GM11168 (cell line): ENCODE measurements around the gene FHAD1.

Experiments used
- in situ Hi-C: fragments of 300-500 bp; cut with MboI; formaldehyde crosslinking; loops from one replicate; pipeline ENCODE4 v1.12.0; 2022; ENCODE audit warnings: low sequenced_read_pairs; ENCODE audit not compliant: unreplicated experiment

FHAD1 gene

GRCh38 chr1:15422871-15423270 is 175.8 kb downstream of the FHAD1 start:
- in situ Hi-C loops: no loop called here

DNA sequence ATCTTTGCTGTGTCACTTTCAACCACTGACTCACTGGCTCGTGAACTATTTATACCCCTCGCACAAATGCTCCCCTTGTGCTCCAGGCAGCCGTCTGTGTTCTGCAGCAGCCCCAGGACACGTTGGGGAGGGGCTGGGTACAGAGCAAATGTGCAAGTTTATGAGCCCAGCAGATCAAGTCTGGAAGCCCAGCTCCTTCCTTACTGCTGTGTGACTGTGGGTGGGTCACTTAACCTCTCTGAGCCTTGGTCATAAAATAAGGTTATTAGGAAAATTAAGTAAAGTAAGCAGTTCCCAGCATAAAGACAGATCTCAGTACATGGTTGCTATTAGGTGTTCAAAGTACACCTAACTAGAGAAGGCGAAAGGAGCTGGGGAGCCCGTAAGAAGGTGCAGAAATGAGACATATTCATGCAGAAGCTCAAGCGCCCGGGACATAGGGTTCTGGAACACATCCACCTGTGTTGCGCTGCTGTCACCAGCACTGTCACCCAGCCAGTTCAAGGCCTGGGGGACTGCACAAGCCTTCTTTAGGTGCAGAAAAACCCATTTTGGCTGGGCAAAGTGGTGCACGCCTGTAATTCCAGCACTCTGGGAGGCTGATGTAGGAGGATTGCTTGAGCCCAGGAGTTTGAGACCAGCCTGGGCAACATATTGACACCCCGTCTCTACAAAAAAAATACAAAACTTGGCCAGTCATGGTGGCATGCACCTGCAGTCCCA is 176.5 kb downstream of the FHAD1 start:
- in situ Hi-C loops: no loop called here

- in situ Hi-C loops: no loop called here
Measured at GRCh38 chr1:15424146-15424667, 177.2 kb downstream of the FHAD1 start.

- in situ Hi-C loops: loop anchor here (5.0 to 25.0 kb wide), 2 partner anchors 98 to 288 kb away; no protein-coding TSS in a partner anchor
Measured at GRCh38 chr1:15424981-15425380, 178.0 kb downstream of the FHAD1 start.

DNA sequence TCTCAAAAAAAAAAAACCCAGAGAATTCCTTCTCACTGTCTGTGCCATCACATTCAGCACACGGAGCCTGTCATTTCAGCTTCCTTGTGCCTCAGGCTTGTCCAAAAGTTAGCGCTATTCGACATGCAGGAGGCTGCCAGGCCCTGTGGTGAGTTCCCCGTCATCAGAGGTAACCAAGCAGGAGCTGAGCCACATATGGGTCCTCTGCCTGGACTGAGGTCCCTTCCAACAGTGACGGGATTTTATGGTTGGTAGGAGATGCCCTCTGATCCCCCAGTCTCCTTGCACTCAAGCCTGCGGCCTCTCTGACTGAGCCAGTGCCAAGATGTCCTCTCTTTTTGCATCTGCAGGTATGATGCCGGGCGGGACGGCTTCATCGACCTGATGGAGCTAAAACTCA is 178.5 kb downstream of the FHAD1 start:
- in situ Hi-C loops: loop anchor here (5.0 to 25.0 kb wide), 2 partner anchors 98 to 288 kb away; no protein-coding TSS in a partner anchor

GRCh38 chr1:15425958-15426357 is 178.9 kb downstream of the FHAD1 start:
- in situ Hi-C loops: loop anchor here (5.0 to 25.0 kb wide), 2 partner anchors 99 to 289 kb away; no protein-coding TSS in a partner anchor

DNA sequence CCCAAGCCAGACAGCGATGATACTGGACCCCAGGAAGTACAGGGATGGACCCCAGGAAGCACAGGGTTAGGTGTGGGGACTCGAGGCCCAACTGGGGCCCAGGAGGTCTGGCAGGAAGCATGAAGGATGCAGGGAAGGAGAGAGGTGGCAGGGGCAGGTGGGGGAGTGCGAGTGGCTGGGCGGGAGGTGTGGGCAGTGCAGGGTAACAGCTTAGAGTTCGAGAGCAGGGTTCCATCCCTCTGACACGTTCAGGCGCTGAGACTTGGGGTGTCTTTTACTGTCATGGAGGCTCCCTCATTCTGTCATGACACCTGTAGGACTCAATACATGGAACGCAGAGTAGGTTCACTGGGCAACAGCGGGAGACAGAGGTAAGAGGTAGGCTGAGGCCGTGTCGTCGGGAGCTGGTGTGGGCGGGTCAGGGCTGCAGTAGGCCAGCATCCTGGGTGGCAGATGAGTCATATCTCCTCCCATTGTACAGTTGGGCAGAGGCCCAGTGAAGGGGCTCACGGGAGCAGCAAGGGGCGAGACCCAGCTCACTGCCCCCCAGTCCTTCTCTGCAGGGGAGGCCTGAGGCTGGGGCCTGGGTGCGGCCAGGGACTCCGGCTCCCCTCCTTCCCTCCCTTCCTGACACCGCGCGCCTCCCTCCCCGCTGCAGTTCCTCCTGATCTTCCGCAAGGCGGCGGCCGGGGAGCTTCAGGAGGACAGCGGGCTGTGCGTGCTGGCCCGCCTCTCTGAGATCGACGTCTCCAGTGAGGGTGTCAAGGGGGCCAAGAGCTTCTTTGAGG is 179.7 kb downstream of the FHAD1 start:
- in situ Hi-C loops: loop anchor here (5.0 to 25.0 kb wide), 2 partner anchors 99 to 289 kb away; no protein-coding TSS in a partner anchor

DNA sequence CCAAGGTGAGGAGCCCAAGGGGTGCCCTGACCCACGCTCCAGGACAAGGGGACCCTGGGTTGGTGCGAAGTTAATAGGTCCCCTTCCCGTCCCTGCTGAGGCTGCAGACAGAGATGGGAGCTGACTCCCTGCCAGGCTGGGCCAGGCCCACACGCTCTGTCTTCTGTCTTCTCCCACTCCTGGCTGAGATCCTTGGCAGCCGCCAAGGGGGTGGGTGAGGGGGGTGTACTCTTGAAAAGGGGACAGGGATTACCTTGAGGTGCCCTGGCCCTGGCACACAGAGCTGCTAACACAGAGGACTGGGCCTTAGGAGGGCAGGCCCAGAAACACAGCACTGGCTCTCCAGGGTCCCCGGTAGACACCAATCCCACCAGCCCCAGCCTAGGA is 180.2 kb downstream of the FHAD1 start:
- in situ Hi-C loops: loop anchor here (5.0 to 25.0 kb wide), 2 partner anchors 100 to 290 kb away; no protein-coding TSS in a partner anchor

- in situ Hi-C loops: loop anchor here (5.0 to 25.0 kb wide), 2 partner anchors 101 to 291 kb away; no protein-coding TSS in a partner anchor
Measured at GRCh38 chr1:15428252-15428651, 181.2 kb downstream of the FHAD1 start.

- in situ Hi-C loops: loop anchor here (5.0 to 25.0 kb wide), 2 partner anchors 102 to 292 kb away; no protein-coding TSS in a partner anchor
Measured at GRCh38 chr1:15428815-15429435, 181.9 kb downstream of the FHAD1 start.

- in situ Hi-C loops: loop anchor here (5.0 to 25.0 kb wide), 2 partner anchors 102 to 292 kb away; no protein-coding TSS in a partner anchor
Measured at GRCh38 chr1:15429701-15430149, 182.7 kb downstream of the FHAD1 start.

DNA sequence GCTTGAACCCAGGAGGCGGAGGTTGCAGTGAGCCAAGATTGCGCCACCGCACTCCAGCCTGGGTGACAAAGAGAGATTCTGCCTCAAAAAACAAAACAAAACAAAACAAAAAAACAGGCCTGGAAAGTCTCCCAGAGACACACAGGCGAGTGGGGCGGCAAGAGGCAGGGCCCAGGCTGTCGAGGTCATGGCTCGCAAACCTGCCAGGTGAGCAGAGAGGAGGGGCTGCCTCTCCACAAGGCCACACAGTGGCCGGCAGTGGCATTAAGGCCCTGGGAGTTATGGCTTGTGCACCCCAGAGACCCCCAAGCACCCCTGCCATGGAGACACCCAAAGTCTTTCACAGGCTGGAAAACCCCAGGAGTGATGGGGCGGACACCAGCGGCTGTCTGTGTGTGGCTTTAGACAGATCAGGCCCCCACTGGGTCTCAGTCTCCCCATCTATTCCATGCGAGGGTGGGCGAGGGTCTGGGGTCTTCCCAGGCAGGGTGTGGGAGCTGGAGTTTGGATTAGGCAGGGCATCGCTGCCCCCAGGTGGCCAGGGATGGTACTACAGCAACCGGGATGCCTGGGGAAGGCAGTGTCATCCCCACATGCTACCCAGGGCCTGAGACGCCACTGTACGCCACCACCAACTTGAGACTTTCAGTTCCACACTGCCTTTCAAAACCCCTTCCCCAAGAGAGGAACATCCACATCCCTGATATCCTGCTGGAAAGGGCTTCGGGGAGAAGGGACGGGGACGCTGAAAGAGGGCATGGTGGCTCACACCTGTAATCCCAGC is 184.0 kb downstream of the FHAD1 start:
- in situ Hi-C loops: loop anchor here (25.0 kb wide), 1 partner anchor 294 kb away; no protein-coding TSS in a partner anchor

GRCh38 chr1:15431571-15431948 is 184.5 kb downstream of the FHAD1 start:
- in situ Hi-C loops: loop anchor here (25.0 kb wide), 1 partner anchor 294 kb away; no protein-coding TSS in a partner anchor

DNA sequence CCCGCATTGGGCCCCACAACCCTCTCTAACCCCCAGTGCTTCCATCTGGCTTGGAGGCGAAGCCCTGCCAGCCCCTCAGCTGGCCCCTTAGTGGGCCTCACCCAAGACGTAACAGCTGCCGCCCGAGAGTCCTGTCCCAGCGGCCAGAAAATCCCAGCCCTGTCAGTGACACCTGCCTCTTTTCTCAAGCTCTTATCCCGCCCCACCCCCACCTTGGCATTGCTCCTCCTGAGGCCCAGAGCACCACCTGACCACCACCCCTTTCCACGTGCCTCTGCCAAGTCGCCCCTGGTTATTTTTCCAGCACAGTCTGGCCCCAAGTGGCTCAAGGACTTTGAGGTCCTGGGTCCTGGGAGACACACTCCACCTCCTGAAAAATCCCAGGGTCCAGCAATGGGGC is 185.3 kb downstream of the FHAD1 start:
- in situ Hi-C loops: loop anchor here (25.0 kb wide), 1 partner anchor 295 kb away; no protein-coding TSS in a partner anchor

GRCh38 chr1:15433471-15433870 is 186.4 kb downstream of the FHAD1 start:
- in situ Hi-C loops: loop anchor here (25.0 kb wide), 1 partner anchor 296 kb away; no protein-coding TSS in a partner anchor

GRCh38 chr1:15434739-15435138 is 187.7 kb downstream of the FHAD1 start:
- in situ Hi-C loops: loop anchor here (25.0 kb wide), 1 partner anchor 297 kb away; no protein-coding TSS in a partner anchor

DNA sequence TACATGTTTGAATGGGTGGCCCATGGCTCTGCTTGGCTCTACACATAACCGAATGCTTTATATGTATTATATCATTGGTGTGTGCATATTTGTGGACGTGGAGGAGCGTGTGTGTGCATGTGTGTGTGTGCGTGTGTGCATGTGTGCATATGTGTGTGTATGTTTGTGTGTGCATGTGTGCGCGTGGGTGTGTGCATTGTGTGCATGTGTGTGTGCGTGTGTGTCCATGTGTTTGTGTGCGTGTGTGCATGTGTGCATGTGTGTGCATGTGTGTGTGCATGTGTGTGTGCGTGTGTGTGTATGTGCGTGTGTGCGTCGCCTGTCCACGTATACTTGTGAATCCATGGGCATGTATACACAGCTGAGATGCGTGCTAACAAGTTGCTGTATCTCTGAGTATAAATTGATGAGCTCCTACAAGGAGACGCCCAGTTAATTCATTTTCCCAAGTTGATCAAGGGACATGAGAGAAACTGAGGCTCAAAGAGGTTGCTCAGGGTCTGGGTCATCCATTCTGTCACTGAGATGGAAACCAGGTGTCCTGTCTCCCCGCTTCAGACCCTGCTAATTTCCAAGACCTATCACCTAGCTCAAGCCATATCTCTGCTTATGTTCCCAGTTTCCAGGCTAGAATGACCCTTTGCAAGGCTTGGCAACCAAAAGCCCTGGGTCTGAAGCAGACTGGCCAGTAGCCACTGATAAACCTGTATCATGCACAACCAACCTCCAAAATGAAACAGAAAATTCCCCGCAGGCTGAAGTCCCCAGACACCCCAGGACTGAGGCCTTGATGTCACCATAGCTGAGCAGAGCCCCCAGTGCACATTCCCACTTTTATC is 188.4 kb downstream of the FHAD1 start:
- in situ Hi-C loops: loop anchor here (25.0 kb wide), 1 partner anchor 298 kb away; no protein-coding TSS in a partner anchor

DNA sequence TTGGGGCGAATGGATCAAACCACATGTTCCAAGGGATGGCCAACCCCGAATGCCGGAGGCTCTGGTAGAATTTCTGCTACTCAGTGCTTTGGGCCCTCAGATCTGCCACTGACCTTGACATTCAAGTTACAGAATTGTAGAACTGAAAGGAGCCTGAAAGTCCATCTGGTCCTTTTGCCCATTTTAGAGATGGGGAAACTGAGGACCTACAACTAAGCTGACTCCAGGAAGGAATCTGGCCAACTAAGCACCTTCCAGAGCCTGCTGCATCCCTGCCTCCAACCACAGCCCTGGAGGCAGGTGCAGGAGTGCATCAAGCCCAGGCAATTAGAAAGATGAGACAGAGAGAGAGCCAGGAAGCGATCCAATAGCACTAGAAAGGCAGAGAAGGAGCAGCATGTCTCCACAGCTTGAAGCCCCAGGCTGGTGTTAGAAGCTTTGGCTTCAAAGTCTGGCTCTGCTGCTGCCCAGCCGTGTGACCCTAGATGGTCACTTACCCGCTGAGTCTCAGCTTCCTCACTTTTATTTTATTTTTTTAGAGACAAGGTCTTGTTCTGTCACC is 189.9 kb downstream of the FHAD1 start:
- in situ Hi-C loops: loop anchor here (25.0 kb wide), 1 partner anchor 300 kb away; no protein-coding TSS in a partner anchor
